AG04450 (cell line): Measurements from ENCODE around the gene PCSK1N. TPM values are rescaled to one million over a fixed set of nuclear protein-coding genes. Genes with fewer than 3 reads are reported as not detected.
"Not testable (repeated sequence)": the region's sequence is repeated elsewhere in the genome, so short reads cannot be mapped to it uniquely, and the experiment has no call there.

Experiments
- CTCF ChIA-PET: fragments of 300-600, 350-600 bp; formaldehyde crosslinking; extraction: SDS; loops from one replicate; lab custom pipeline; 2022; ENCODE audit warnings: antibody characterized with exemption, inconsistent platforms; lab: Charles Lee
- POLR2A ChIA-PET: fragments of 350-600 bp; formaldehyde crosslinking; extraction: SDS; loops from one replicate; lab custom pipeline; 2021; ENCODE audit warnings: antibody characterized with exemption, inconsistent platforms; lab: Yijun Ruan, JAX
- DNase-seq: peaks from one replicate; pipeline ENCODE4 v3.0.0-alpha.2; 2011; ENCODE audit warnings: low read depth, low spot score
- H3K27ac ChIP-seq: one replicate; pipeline ENCODE4 v1.5.1; 2012; ENCODE audit warnings: low read depth, low read length, control low read depth
- H3K27me3 ChIP-seq: one replicate; pipeline ENCODE4 v1.6.0; 2012; ENCODE audit warnings: low read length; ENCODE audit not compliant: control insufficient read depth, insufficient read depth
- H3K4me3 ChIP-seq: 2 replicates; pipeline ENCODE4 v1.5.1; 2011; ENCODE audit warnings: mild to moderate bottlenecking, low read depth, low read length, control low read depth
- H3K9me3 ChIP-seq: 2 replicates; pipeline ENCODE4 v1.5.1; 2012; ENCODE audit warnings: low read length; ENCODE audit not compliant: control insufficient read depth, insufficient read depth
- polyA plus RNA-seq: library from polyadenylated mRNA; depleted of rRNA; stranded (reverse); fragments of >200 nt; gene quantifications from 2 replicates; pipeline ENCODE4 v1.2.3, GENCODE V29; 2011
- TF ChIP-seq, protein P1 (sequence below): IDR thresholded peaks from 2 replicates; pipeline ENCODE4 v1.5.1; 2011; ENCODE audit warnings: low read depth, low read length, control low read depth, inconsistent platforms

The PCSK1N gene
- polyA plus RNA-seq, 1 experiment: not detected

DNA sequence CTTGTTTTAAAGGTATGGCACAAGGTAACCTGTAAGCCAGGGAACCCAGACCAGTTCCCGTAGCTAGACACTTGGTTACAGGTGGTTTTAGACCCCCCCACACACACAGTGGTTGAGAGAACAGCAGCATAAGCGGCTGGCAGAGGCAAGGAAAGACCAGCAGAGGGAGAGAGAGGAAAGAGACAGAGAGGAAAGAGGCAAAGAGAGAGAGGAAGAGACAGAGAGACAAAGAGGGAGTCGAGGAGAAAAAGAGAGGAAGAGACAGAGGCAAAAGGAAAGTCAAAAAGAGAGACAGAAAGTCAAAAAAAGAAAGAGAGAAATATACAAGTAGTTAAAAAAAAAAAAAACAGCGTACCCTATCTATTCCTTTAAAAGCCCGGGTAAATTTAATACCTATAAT lies 19.5 kb upstream of the PCSK1N start:
- DNase-seq: no peak
- CTCF ChIA-PET: interaction anchor here (0.7 kb wide), 1 partner anchor 55 kb away, joined by 5 read pairs; no protein-coding TSS in a partner anchor
- POLR2A ChIA-PET: no interaction called here

DNA sequence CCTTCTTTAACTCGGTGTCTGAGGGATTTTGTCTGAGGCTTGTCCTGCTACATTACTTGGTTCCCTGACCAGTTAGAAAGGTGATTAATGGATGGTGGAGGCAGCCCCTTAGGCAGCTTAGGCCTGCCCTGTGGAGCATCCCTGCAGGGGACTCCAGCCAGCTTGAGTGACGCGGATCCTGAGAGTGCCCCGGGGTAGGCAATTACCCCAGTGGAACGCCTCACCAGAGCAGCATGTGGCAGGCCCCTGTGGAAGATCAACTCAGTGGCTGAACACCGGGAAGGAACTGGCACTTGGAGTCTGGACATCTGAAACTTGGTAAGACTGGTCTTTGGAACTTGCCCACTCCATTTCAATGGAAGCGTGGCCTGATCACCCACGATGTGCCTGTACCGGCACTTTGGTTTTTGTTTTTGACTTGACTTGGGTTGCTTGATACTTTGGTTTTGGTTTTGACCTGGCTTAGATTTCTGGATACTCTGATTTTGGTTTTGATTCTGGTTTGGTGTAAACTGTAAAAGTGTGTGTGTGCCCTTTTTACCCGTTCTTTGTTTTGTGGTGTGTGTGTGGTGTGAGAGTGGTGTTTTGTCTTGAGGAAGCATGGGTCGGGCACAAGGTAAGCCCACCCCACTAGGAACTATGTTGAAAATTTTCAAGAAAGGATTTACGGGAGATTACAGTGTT lies 18.9 kb upstream of the PCSK1N start:
- DNase-seq, POLR2A ChIA-PET, H3K27ac ChIP-seq, H3K27me3 ChIP-seq, H3K4me3 ChIP-seq, H3K9me3 ChIP-seq: not testable (repeated sequence)
- CTCF ChIA-PET: interaction anchor here (0.7 kb wide), 1 partner anchor 55 kb away, joined by 5 read pairs; no protein-coding TSS in a partner anchor

More for the DNA sequence above, 19.5 kb upstream of the PCSK1N start:
- TF ChIP-seq, protein P1, sequence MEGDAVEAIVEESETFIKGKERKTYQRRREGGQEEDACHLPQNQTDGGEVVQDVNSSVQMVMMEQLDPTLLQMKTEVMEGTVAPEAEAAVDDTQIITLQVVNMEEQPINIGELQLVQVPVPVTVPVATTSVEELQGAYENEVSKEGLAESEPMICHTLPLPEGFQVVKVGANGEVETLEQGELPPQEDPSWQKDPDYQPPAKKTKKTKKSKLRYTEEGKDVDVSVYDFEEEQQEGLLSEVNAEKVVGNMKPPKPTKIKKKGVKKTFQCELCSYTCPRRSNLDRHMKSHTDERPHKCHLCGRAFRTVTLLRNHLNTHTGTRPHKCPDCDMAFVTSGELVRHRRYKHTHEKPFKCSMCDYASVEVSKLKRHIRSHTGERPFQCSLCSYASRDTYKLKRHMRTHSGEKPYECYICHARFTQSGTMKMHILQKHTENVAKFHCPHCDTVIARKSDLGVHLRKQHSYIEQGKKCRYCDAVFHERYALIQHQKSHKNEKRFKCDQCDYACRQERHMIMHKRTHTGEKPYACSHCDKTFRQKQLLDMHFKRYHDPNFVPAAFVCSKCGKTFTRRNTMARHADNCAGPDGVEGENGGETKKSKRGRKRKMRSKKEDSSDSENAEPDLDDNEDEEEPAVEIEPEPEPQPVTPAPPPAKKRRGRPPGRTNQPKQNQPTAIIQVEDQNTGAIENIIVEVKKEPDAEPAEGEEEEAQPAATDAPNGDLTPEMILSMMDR: peak; percentile 47
- Histone ChIP-seq H3K4me3 (no peak overlapping the region), H3K27me3 (peaks cover 7% of the 10 kb centered on the region), H3K9me3 (no peaks in the 10 kb centered on the region), H3K27ac (no peak overlapping the region)

DNA sequence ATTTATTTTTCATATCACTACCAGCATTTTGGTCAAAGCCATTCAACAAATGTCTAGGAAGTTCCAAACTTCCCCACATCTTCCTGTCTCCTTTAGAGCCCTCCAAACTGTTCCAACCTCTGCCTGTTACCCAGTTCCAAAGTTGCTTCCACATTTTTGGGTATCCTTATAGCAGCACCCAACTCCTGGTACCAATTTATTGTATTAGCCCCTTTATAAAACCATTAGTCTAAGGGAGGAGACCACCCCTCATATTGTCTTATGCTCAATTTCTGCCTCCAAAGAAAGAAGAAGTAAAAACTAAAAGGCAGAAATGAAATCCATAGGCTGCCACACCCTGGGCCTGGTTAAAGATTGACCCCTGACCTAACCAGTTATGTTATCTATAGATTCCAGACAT lies 18.1 kb upstream of the PCSK1N start:
- POLR2A ChIA-PET, CTCF ChIA-PET, DNase-seq, H3K4me3 ChIP-seq, H3K27me3 ChIP-seq, H3K27ac ChIP-seq, H3K9me3 ChIP-seq: not testable (repeated sequence)

DNA sequence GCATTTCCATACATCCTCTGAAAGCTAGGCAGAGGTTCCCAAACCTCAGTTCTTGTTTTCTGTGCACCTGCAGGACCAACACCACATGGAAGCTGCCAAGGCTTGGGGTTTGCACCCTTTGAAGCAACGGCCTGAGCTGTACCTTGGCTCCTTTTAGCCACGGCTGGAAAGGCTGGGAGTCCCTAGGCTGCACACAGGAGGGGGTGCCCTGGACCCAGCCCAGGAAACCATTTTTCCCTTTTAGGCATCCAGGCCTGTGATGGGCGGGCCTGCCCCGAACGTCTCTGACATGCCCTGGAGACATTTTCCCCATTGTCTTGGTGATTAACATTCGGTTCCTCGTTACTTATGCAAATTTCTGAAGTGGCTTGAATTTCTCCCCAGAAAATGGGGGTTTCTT lies 17.4 kb upstream of the PCSK1N start:
- ChIA-PET CTCF (no interaction called here), POLR2A (no interaction called here)
- no peak for DNase-seq
- no peaks in the 10 kb centered on the region for H3K9me3 ChIP-seq
- peaks cover 7% of the 10 kb centered on the region for H3K27me3 ChIP-seq
- TF ChIP-seq, protein P1: no peak
- no peak overlapping the region for H3K4me3 ChIP-seq
- H3K27ac ChIP-seq: no peak overlapping the region

DNA sequence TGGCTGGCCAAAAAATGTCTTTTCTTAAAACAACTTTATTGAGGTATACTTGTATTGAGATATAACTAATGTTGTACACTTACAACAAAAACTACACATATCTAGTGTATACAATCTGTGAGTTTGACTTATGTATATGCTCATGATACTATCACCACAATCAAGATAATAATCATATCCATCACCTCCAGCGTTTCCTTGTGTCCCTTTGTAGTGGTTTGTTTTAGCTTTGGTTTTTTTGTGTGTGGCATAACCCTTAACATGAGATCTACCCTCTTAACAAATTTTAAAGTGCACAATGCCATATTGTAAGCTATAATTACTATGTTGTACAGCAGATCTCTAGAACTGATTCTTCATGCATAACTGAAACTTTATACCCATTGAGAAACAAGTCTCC lies 13.4 kb upstream of the PCSK1N start:
- ChIA-PET CTCF (no interaction called here), POLR2A (no interaction called here)
- H3K27me3 ChIP-seq: peaks cover 2% of the 10 kb centered on the region
- no peaks in the 10 kb centered on the region for H3K9me3 ChIP-seq
- DNase-seq: no peak
- TF ChIP-seq, protein P1: no peak
- no peak overlapping the region for H3K27ac ChIP-seq
- H3K4me3 ChIP-seq: no peak overlapping the region

DNA sequence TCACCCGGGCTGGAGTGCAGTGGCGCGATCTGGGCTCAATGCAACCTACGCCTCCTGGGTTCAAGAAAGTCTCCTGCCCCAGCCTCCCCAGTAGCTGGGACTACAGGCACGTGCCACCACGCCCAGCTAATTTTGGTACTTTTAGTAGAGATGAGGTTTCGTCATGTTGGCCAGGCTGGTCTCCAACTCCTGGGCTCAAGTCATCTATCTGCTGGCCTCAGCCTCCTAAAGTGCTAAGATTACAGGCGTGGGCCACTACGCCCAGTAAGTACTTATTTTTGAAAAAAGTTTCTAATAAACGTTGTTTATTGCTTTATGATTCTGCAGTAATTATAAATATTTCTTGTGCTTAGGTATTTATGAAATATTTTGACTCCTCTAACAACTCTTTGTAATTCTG lies 4.3 kb upstream of the PCSK1N start:
- H3K27me3 ChIP-seq: peaks cover 4% of the 10 kb centered on the region
- POLR2A ChIA-PET: no interaction called here
- no peak for DNase-seq
- CTCF ChIA-PET: no interaction called here
- TF ChIP-seq, protein P1: no peak
- no peak overlapping the region for H3K4me3 ChIP-seq
- H3K9me3 ChIP-seq: no peaks in the 10 kb centered on the region
- no peak overlapping the region for H3K27ac ChIP-seq
